OCI-LY3 (cell line): ENCODE results near the gene ZDHHC16.

ENCODE experiments used
- EZH2phosphoT487 ChIP-seq: fragments of 200-600 bp; shearing (Covaris generic); IDR thresholded peaks from 2 replicates; pipeline ENCODE4 v1.6.1; 2018; ENCODE audit warnings: antibody characterized with exemption, mixed run types, low read depth
- TF ChIP-seq, protein P1 (sequence below): fragments of 200-600, 300-600 bp; sonication (generic); IDR thresholded peaks from 2 replicates; pipeline ENCODE4 v1.5.1; 2014; ENCODE audit warnings: antibody characterized with exemption, low read length, low read depth

DNA sequence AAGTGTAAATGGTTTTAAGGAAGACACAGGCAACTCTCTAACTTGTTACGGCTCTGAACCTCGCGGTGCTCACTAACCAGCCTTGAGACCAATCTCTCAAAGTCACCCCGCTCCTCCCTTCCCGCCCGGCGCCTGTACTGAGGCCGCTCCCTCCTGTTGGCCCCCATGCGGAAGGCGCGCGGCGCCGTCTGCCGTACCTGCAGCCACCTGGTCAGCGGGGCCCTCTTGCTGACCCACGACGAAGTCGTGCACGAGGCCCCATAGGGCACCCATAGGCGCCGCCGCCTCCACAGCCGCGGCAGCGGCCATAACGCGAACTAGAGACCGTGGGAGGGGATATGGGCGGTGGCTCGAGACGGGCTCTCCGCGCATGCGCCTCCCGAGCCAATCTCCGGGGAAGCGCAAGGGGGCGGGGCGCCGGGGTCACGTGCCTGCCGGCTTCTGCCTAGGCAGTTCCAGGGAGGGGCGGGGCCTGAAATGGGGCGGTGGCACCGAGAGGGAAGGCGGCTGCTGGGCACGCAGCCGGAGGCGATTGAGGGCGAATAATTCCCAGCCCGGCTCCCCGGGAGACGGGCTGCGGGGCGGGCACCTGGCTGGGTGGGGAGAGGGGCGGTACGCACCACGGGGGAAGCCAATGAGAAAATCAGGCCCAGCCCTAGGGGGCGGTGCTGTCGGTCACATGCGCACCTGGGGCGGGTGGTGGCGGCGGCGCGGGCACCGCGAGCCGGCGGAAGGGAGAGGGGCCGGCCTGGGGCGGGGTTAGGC is 52.3 kb downstream of the ZDHHC16 start, which contains the start of gene MMS19:
- TF ChIP-seq, protein P1, sequence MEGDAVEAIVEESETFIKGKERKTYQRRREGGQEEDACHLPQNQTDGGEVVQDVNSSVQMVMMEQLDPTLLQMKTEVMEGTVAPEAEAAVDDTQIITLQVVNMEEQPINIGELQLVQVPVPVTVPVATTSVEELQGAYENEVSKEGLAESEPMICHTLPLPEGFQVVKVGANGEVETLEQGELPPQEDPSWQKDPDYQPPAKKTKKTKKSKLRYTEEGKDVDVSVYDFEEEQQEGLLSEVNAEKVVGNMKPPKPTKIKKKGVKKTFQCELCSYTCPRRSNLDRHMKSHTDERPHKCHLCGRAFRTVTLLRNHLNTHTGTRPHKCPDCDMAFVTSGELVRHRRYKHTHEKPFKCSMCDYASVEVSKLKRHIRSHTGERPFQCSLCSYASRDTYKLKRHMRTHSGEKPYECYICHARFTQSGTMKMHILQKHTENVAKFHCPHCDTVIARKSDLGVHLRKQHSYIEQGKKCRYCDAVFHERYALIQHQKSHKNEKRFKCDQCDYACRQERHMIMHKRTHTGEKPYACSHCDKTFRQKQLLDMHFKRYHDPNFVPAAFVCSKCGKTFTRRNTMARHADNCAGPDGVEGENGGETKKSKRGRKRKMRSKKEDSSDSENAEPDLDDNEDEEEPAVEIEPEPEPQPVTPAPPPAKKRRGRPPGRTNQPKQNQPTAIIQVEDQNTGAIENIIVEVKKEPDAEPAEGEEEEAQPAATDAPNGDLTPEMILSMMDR = no peak
- TF ChIP-seq EZH2phosphoT487 = no peak
